SK-N-SH (cell line): ENCODE measurements around the gene RNF212.

Source experiments
- CHD2 ChIP-seq: fragments of 150-350 bp; IDR thresholded peaks from 2 replicates; pipeline ENCODE4 v1.6.1; 2018; ENCODE audit warnings: low read length; ENCODE audit not compliant: partially characterized antibody
- EP300 ChIP-seq, 2 experiments: IDR thresholded peaks; 2 replicates each; pipeline versions ENCODE4 v1.4.0 to v1.6.1; 2012; ENCODE audit warnings: borderline replicate concordance in 1 of 2, low read depth in 1 of 2, low read length in 1 of 2
- EZH2phosphoT487 ChIP-seq: fragments of 200-600 bp; sonication (generic); IDR thresholded peaks from 2 replicates; pipeline ENCODE4 v1.6.1; 2017; ENCODE audit warnings: low read depth, mixed run types, mild to moderate bottlenecking, antibody characterized with exemption, moderate library complexity, borderline replicate concordance
- POLR2AphosphoS5 ChIP-seq: IDR thresholded peaks from 2 replicates; pipeline ENCODE4 v1.6.1; 2012; ENCODE audit warnings: low read depth, low read length
- RFX5 ChIP-seq: IDR thresholded peaks from 2 replicates; pipeline ENCODE4 v1.6.1; 2012; ENCODE audit warnings: mild to moderate bottlenecking, improper control_type of control experiment, low read length
- SMC3 ChIP-seq: IDR thresholded peaks from 2 replicates; pipeline ENCODE4 v1.6.1; 2012; ENCODE audit warnings: low read depth, low read length, improper control_type of control experiment
- TF ChIP-seq, protein P1 (sequence below): IDR thresholded peaks from 2 replicates; pipeline ENCODE4 v1.4.0; 2012; ENCODE audit warnings: low read depth, borderline replicate concordance
- TF ChIP-seq, protein P2 (sequence below): fragments of 200-600 bp; sonication (generic); IDR thresholded peaks from 2 replicates; pipeline ENCODE4 v1.6.1; 2017; ENCODE audit warnings: antibody characterized with exemption, mild to moderate bottlenecking, moderate library complexity
- TF ChIP-seq, protein P3 (sequence below): IDR thresholded peaks from 2 replicates; pipeline ENCODE4 v1.6.1; 2012; ENCODE audit warnings: mild to moderate bottlenecking, low read depth, low read length, moderate library complexity
- TF ChIP-seq, protein P4 (sequence below): IDR thresholded peaks from 2 replicates; pipeline ENCODE4 v1.4.0; 2012; ENCODE audit warnings: low read depth

DNA sequence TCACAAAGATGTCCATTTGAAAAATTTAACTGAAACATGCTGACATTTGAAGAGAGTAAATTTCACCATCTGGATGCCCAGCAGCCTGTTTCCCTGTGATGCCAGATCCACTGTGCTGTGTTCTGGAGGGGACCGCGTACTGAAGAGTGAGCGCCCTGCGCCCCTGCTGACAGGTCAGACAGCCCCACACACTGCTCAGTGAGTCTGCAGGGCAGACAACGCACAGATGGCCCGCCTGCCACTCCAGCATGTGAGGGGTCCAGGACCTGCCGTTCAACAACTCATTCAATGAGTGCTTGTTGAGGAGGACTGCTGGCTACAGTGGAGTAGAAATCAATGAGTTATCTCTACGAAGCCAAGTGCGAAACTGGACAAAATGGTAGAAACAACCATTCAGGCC lies 52.7 kb downstream of the RNF212 start:
- TF ChIP-seq, protein P1, sequence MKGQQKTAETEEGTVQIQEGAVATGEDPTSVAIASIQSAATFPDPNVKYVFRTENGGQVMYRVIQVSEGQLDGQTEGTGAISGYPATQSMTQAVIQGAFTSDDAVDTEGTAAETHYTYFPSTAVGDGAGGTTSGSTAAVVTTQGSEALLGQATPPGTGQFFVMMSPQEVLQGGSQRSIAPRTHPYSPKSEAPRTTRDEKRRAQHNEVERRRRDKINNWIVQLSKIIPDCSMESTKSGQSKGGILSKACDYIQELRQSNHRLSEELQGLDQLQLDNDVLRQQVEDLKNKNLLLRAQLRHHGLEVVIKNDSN: no peak
- TF ChIP-seq, protein P2, sequence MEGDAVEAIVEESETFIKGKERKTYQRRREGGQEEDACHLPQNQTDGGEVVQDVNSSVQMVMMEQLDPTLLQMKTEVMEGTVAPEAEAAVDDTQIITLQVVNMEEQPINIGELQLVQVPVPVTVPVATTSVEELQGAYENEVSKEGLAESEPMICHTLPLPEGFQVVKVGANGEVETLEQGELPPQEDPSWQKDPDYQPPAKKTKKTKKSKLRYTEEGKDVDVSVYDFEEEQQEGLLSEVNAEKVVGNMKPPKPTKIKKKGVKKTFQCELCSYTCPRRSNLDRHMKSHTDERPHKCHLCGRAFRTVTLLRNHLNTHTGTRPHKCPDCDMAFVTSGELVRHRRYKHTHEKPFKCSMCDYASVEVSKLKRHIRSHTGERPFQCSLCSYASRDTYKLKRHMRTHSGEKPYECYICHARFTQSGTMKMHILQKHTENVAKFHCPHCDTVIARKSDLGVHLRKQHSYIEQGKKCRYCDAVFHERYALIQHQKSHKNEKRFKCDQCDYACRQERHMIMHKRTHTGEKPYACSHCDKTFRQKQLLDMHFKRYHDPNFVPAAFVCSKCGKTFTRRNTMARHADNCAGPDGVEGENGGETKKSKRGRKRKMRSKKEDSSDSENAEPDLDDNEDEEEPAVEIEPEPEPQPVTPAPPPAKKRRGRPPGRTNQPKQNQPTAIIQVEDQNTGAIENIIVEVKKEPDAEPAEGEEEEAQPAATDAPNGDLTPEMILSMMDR: no peak
- TF ChIP-seq, protein P3, sequence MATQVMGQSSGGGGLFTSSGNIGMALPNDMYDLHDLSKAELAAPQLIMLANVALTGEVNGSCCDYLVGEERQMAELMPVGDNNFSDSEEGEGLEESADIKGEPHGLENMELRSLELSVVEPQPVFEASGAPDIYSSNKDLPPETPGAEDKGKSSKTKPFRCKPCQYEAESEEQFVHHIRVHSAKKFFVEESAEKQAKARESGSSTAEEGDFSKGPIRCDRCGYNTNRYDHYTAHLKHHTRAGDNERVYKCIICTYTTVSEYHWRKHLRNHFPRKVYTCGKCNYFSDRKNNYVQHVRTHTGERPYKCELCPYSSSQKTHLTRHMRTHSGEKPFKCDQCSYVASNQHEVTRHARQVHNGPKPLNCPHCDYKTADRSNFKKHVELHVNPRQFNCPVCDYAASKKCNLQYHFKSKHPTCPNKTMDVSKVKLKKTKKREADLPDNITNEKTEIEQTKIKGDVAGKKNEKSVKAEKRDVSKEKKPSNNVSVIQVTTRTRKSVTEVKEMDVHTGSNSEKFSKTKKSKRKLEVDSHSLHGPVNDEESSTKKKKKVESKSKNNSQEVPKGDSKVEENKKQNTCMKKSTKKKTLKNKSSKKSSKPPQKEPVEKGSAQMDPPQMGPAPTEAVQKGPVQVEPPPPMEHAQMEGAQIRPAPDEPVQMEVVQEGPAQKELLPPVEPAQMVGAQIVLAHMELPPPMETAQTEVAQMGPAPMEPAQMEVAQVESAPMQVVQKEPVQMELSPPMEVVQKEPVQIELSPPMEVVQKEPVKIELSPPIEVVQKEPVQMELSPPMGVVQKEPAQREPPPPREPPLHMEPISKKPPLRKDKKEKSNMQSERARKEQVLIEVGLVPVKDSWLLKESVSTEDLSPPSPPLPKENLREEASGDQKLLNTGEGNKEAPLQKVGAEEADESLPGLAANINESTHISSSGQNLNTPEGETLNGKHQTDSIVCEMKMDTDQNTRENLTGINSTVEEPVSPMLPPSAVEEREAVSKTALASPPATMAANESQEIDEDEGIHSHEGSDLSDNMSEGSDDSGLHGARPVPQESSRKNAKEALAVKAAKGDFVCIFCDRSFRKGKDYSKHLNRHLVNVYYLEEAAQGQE: no peak
- TF ChIP-seq EZH2phosphoT487: no peak
- no peak for TF ChIP-seq CHD2
- TF ChIP-seq POLR2AphosphoS5: no peak
- no peak for TF ChIP-seq RFX5
- TF ChIP-seq, protein P4, sequence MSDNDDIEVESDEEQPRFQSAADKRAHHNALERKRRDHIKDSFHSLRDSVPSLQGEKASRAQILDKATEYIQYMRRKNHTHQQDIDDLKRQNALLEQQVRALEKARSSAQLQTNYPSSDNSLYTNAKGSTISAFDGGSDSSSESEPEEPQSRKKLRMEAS: no peak
- TF ChIP-seq EP300 (IDR thresholded peaks at IDR 0.05; ENCODE audit: borderline replicate concordance in 1 of 2, low read depth in 1 of 2, low read length in 1 of 2): no peak
- TF ChIP-seq SMC3: no peak
